NB4 (cell line): Measurements from ENCODE around the gene SPAG9.

Experiments used
- DNase-seq: peaks from one replicate; pipeline ENCODE4 v3.0.0; 2010; ENCODE audit warnings: low read depth
- H3K4me3 ChIP-seq: one replicate; pipeline ENCODE4 v1.5.1; 2011; ENCODE audit warnings: mild to moderate bottlenecking, low read depth, low read length, moderate library complexity
- MYC ChIP-seq: IDR thresholded peaks from 2 replicates; pipeline ENCODE4 v1.6.1; 2011; ENCODE audit warnings: low read depth, low read length
- POLR2A ChIP-seq: IDR thresholded peaks from 2 replicates; pipeline ENCODE4 v1.6.1; 2011; ENCODE audit warnings: mild to moderate bottlenecking; ENCODE audit not compliant: insufficient read length; ENCODE audit errors: extremely low read depth
- TF ChIP-seq, protein P1 (sequence below): IDR thresholded peaks from one replicate; pipeline ENCODE4 v1.5.1; 2012; ENCODE audit warnings: low read depth, low read length
- TF ChIP-seq, protein P2 (sequence below): IDR thresholded peaks from 2 replicates; pipeline ENCODE4 v1.6.1; 2011; ENCODE audit warnings: low read depth, low read length

Gene SPAG9

DNA sequence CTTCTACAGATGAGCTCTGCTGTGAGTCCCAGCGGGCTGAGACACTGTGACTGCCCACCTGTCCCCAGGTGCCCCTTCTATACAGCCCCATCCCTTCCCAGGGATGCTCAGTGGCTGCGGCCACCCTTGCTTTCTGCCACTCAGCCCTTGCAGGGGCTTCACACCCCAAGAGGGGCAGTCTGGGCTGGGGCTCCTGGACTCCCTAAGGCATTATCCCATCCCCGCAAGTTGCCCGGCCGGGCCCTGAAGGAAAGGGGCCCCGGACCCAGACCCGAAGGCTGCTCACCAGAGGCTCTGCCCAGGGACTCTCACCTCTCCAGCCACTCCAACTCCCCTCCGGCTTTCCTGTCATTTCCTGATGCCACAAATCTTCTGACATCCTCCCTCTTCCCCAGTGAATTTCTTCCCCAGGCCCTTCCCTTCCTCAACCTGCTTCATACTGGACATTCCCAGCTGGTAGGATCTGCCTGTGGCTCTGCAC is 166.0 kb downstream of the SPAG9 start:
- no peak overlapping the region for H3K4me3 ChIP-seq
- TF ChIP-seq, protein P1, sequence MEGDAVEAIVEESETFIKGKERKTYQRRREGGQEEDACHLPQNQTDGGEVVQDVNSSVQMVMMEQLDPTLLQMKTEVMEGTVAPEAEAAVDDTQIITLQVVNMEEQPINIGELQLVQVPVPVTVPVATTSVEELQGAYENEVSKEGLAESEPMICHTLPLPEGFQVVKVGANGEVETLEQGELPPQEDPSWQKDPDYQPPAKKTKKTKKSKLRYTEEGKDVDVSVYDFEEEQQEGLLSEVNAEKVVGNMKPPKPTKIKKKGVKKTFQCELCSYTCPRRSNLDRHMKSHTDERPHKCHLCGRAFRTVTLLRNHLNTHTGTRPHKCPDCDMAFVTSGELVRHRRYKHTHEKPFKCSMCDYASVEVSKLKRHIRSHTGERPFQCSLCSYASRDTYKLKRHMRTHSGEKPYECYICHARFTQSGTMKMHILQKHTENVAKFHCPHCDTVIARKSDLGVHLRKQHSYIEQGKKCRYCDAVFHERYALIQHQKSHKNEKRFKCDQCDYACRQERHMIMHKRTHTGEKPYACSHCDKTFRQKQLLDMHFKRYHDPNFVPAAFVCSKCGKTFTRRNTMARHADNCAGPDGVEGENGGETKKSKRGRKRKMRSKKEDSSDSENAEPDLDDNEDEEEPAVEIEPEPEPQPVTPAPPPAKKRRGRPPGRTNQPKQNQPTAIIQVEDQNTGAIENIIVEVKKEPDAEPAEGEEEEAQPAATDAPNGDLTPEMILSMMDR = no peak
- TF ChIP-seq POLR2A (no peak), MYC (no peak)
- TF ChIP-seq, protein P2, sequence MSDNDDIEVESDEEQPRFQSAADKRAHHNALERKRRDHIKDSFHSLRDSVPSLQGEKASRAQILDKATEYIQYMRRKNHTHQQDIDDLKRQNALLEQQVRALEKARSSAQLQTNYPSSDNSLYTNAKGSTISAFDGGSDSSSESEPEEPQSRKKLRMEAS = no peak
- no peak for DNase-seq

DNA sequence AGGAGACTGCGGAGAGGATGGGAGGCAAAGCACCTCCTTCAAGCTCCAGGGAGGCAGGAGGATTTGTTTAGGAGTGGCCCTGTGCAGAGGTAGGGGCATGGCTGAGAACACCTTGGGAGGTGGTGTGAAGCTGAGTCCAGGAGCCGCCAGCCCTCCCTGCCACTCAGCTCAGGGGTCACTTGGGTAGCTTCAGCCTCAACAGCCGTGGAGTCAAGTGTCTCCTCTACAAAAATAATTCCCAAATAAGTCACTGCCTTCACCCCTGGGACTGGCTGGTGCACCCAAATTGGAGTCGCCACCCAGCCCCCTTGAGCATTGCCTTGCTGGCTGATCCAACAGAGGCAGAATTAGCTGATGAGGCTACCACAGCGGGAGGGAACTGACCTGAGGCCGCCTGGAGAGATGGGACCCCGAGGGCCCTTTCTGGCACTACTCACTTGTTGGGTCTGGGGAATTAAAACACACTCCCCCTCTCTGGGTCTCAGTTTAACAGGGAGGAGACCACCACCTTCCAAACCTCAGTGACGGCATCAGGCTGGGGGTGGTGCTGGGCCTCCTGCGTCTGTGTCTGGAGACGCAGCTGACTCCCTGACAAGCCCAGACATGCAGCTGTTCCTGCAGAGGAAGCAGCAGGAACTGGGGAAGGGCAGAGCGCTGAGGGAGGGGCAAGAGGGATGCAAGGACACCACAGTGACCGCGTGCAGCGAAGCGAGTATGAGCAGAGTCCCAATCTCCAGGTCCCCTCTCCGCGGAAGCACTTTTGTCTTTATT is 166.7 kb downstream of the SPAG9 start:
- H3K4me3 ChIP-seq = no peak overlapping the region
- TF ChIP-seq MYC (no peak), POLR2A (no peak)
- TF ChIP-seq, protein P2 = no peak
- TF ChIP-seq, protein P1 = no peak
- no peak for DNase-seq

DNA sequence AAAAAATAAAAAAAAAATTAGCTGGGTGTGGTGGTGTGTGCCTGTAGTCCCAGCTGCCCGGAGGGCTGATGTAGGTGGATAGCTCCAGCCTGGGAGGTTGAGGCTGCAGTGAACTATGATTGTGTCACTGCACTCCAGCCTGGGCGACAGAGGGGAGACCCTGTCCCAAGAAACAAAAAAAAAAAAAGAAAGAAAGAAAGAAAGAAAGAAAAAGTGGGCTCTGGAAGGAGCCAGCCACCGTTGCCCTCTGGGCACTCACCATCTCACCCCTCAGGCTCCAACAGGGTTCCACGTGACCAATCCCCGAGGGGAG is 167.2 kb downstream of the SPAG9 start:
- no peak overlapping the region for H3K4me3 ChIP-seq
- no peak for DNase-seq
- TF ChIP-seq, protein P2 = no peak
- TF ChIP-seq, protein P1 = no peak
- TF ChIP-seq MYC = no peak
- TF ChIP-seq POLR2A = no peak

DNA sequence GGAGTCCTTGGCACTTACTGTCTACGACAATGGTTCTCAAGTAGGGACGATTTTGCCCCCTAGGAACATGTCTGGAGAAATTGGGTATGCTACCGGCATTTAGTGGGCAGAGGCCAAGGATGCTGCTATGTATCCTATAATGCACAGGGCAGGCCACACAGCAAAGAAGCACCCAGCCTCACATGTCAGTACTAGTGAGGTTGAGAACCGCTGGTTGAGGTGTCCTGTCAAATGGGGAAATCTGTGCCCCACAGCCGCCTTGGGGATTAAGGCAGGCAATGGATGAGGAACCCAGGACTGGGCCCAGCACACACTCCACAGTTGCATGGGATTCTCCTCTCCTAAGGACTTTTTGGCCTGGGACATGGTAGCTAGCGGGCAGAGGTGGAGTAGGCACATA is 167.8 kb downstream of the SPAG9 start:
- H3K4me3 ChIP-seq = no peak overlapping the region
- no peak for DNase-seq
- TF ChIP-seq POLR2A (no peak), MYC (no peak)
- TF ChIP-seq, protein P1 = no peak
- TF ChIP-seq, protein P2 = no peak

DNA sequence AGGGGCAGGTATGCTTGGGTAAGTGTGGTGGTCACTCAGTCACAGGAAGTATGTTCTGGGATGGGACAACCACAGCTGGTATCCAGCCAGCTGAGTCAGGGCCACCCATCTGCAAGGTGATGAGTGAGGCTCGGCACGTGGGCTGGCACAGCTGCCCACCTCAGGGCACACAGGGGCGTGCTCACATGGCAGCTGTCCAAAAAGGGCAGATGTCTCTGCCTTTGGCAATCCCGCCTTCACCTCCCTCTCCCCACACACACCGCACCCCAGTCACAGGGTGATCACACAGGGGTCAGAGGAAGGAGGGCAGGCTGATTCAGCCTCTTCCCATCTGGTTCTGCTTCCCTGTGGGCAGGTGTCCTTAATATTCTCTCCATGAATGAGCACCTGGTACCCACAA is 168.7 kb downstream of the SPAG9 start:
- no peak overlapping the region for H3K4me3 ChIP-seq
- TF ChIP-seq, protein P1 = no peak
- TF ChIP-seq MYC (no peak), POLR2A (no peak)
- TF ChIP-seq, protein P2 = no peak
- DNase-seq = no peak
